Neuronal stem cell (in vitro differentiated cells): ENCODE measurements around the gene AMMECR1.

ENCODE experiments used
- DNase-seq: peaks from one replicate; pipeline ENCODE4 v3.0.0-alpha.2; 2013; ENCODE audit warnings: low spot score
- H2AFZ ChIP-seq: one replicate; pipeline ENCODE4 v1.6.1; 2013; ENCODE audit warnings: mild to moderate bottlenecking, low read length, inconsistent platforms
- H2AK5ac ChIP-seq: 2 replicates; pipeline ENCODE4 v1.6.1; 2013; ENCODE audit warnings: low read depth, mild to moderate bottlenecking, inconsistent platforms, low read length, moderate library complexity, mixed read lengths
- H2BK120ac ChIP-seq: 2 replicates; pipeline ENCODE4 v1.6.1; 2013; ENCODE audit warnings: low read depth, mild to moderate bottlenecking, inconsistent platforms, low read length, moderate library complexity, mixed read lengths
- H2BK12ac ChIP-seq: one replicate; pipeline ENCODE4 v1.6.1; 2013; ENCODE audit warnings: low read length, inconsistent platforms
- H2BK15ac ChIP-seq: 2 replicates; pipeline ENCODE4 v1.6.1; 2013; ENCODE audit warnings: mild to moderate bottlenecking, low read length, inconsistent platforms, mixed read lengths
- H2BK5ac ChIP-seq: one replicate; pipeline ENCODE4 v1.6.1; 2013; ENCODE audit warnings: inconsistent platforms, mild to moderate bottlenecking, low read length, moderate library complexity
- H3K14ac ChIP-seq: one replicate; pipeline ENCODE4 v1.6.1; 2013; ENCODE audit warnings: low read length, inconsistent platforms
- H3K18ac ChIP-seq: 2 replicates; pipeline ENCODE4 v1.6.1; 2013; ENCODE audit warnings: low read length, inconsistent platforms
- H3K23ac ChIP-seq: 2 replicates; pipeline ENCODE4 v1.6.1; 2013; ENCODE audit warnings: low read depth, mild to moderate bottlenecking, mixed read lengths, low read length, inconsistent platforms; ENCODE audit not compliant: poor library complexity
- H3K27ac ChIP-seq: replicated peaks from 3 replicates; pipeline ENCODE4 v1.5.1; 2013; ENCODE audit warnings: low read length, inconsistent platforms
- H3K27me3 ChIP-seq, 3 experiments: 2 replicates each; pipeline ENCODE4 v1.6.1; 2013; ENCODE audit warnings: low read length in 3 of 3, mild to moderate bottlenecking in 2 of 3, inconsistent platforms in 1 of 3, low read depth in 1 of 3, mixed read lengths in 1 of 3, moderate library complexity in 1 of 3; ENCODE audit not compliant: control insufficient read depth in 3 of 3, insufficient read depth in 3 of 3
- H3K36me3 ChIP-seq, 2 donors: replicated peaks in 1 of 2; 2 replicates each; pipeline ENCODE4 v1.6.1; 2013; ENCODE audit warnings: low read length in 2 of 2; ENCODE audit not compliant: control insufficient read depth in 2 of 2, insufficient read depth in 2 of 2
- H3K4ac ChIP-seq: 2 replicates; pipeline ENCODE4 v1.6.1; 2013; ENCODE audit warnings: inconsistent platforms, mild to moderate bottlenecking, low read length, moderate library complexity
- H3K4me1 ChIP-seq, 2 donors: 1 replicate in 1 of 2; 2 replicates in 1 of 2; pipeline ENCODE4 v1.6.1; 2013; ENCODE audit warnings: low read length in 2 of 2, low read depth in 1 of 2; ENCODE audit not compliant: control insufficient read depth in 2 of 2, insufficient read depth in 1 of 2
- H3K4me2 ChIP-seq: one replicate; pipeline ENCODE4 v1.6.1; 2013; ENCODE audit warnings: mild to moderate bottlenecking, low read length, inconsistent platforms; ENCODE audit not compliant: insufficient read depth, poor library complexity, severe bottlenecking
- H3K4me3 ChIP-seq, 2 donors: 2 replicates each; pipeline ENCODE4 v1.5.1; 2013; ENCODE audit warnings: low read length in 2 of 2, mild to moderate bottlenecking in 2 of 2, inconsistent platforms in 1 of 2, moderate library complexity in 1 of 2
- H3K79me1 ChIP-seq: one replicate; pipeline ENCODE4 v1.6.1; 2013; ENCODE audit warnings: low read depth, mild to moderate bottlenecking, inconsistent platforms, low read length, moderate library complexity
- H3K9ac ChIP-seq: one replicate; pipeline ENCODE4 v1.6.1; 2013; ENCODE audit warnings: mild to moderate bottlenecking, low read depth, low read length, inconsistent platforms; ENCODE audit not compliant: poor library complexity
- H3K9me3 ChIP-seq, 2 donors: replicated peaks in 1 of 2; 2 replicates each; pipeline versions ENCODE3 to v1.6.1; 2013; ENCODE audit warnings: low read length in 2 of 2, mild to moderate bottlenecking in 2 of 2, inconsistent platforms in 1 of 2, low read depth in 1 of 2, mixed read lengths in 1 of 2, moderate library complexity in 1 of 2; ENCODE audit not compliant: control insufficient read depth in 2 of 2, insufficient read depth in 1 of 2
- H4K8ac ChIP-seq: one replicate; pipeline ENCODE4 v1.6.1; 2013; ENCODE audit warnings: low read depth, mild to moderate bottlenecking, inconsistent platforms, low read length, moderate library complexity
- H4K91ac ChIP-seq: one replicate; pipeline ENCODE4 v1.6.1; 2013; ENCODE audit warnings: low read length, low read depth, mild to moderate bottlenecking, inconsistent platforms; ENCODE audit not compliant: poor library complexity
- WGBS, 2 donors: extraction: QIAGEN DNeasy Blood & Tissue Kit; methylation state at CpG; one replicate each; pipeline ENCODE4 v1.1.7; 2013; ENCODE audit warnings: missing lambda C conversion rate in 2 of 2, mixed read lengths in 1 of 2; ENCODE audit not compliant: insufficient read length in 2 of 2, insufficient replicate concordance in 1 of 2; ENCODE audit errors: extremely low coverage in 2 of 2; 5-methylcytosine and 5-hydroxymethylcytosine counted together

Gene AMMECR1

GRCh38 chrX:110277609-110278008, 40.3 kb downstream of the AMMECR1 start:
- H3K18ac ChIP-seq = no peak overlapping the region
- no peak overlapping the region for H2BK120ac ChIP-seq
- no CpG with 5 or more reads among the region's 1 CpG for WGBS, 2 donors
- H3K27ac ChIP-seq = no peak overlapping the region
- no peak overlapping the region for H3K14ac ChIP-seq
- H3K9me3 ChIP-seq = no peaks in the 10 kb centered on the region
- H2AK5ac ChIP-seq = no peak overlapping the region
- no peak for DNase-seq
- no peak overlapping the region for H3K4ac ChIP-seq
- no peak overlapping the region for H3K4me2 ChIP-seq
- no peak overlapping the region for H4K91ac ChIP-seq
- H2BK5ac ChIP-seq = no peak overlapping the region
- H3K36me3 ChIP-seq = no peaks in the 10 kb centered on the region
- H3K9ac ChIP-seq = no peak overlapping the region
- no peak overlapping the region for H2AFZ ChIP-seq
- no peak overlapping the region for H3K23ac ChIP-seq
- H3K4me1 ChIP-seq = no peaks in the 10 kb centered on the region
- no peak overlapping the region for H2BK12ac ChIP-seq
- no peak overlapping the region for H4K8ac ChIP-seq
- no peak overlapping the region for H2BK15ac ChIP-seq
- H3K79me1 ChIP-seq = no peaks in the 10 kb centered on the region
- no peaks in the 10 kb centered on the region for H3K27me3 ChIP-seq
- no peak overlapping the region for H3K4me3 ChIP-seq

GRCh38 chrX:110276778-110277177, 41.1 kb downstream of the AMMECR1 start:
- H3K27me3 ChIP-seq = no peaks in the 10 kb centered on the region
- H2AFZ ChIP-seq = no peak overlapping the region
- H3K23ac ChIP-seq = no peak overlapping the region
- H3K79me1 ChIP-seq = no peaks in the 10 kb centered on the region
- no peak overlapping the region for H3K27ac ChIP-seq
- no peaks in the 10 kb centered on the region for H3K9me3 ChIP-seq
- H2BK120ac ChIP-seq = no peak overlapping the region
- no peak overlapping the region for H3K18ac ChIP-seq
- H3K4me2 ChIP-seq = no peak overlapping the region
- no peaks in the 10 kb centered on the region for H3K4me1 ChIP-seq
- H3K4me3 ChIP-seq = no peak overlapping the region
- no peak overlapping the region for H3K4ac ChIP-seq
- no peak overlapping the region for H2BK5ac ChIP-seq
- no peak overlapping the region for H3K14ac ChIP-seq
- H3K36me3 ChIP-seq = no peaks in the 10 kb centered on the region
- H2BK15ac ChIP-seq = no peak overlapping the region
- no peak overlapping the region for H4K91ac ChIP-seq
- no peak overlapping the region for H2AK5ac ChIP-seq
- no peak overlapping the region for H4K8ac ChIP-seq
- H2BK12ac ChIP-seq = no peak overlapping the region
- no CpG with 5 or more reads among the region's 2 CpGs for WGBS, 2 donors
- no peak overlapping the region for H3K9ac ChIP-seq
- no peak for DNase-seq

GRCh38 chrX:110268886-110269285, 49.0 kb downstream of the AMMECR1 start:
- Histone ChIP-seq H2AK5ac (no peak overlapping the region), H3K9ac (no peak overlapping the region), H3K18ac (no peak overlapping the region), H3K4me2 (no peak overlapping the region), H2AFZ (no peak overlapping the region), H3K9me3 (no peaks in the 10 kb centered on the region), H3K14ac (no peak overlapping the region), H3K27me3 (no peaks in the 10 kb centered on the region), H2BK15ac (no peak overlapping the region), H3K36me3 (no peaks in the 10 kb centered on the region), H4K91ac (no peak overlapping the region), H3K27ac (no peak overlapping the region), H3K4me1 (no peaks in the 10 kb centered on the region), H3K4ac (no peak overlapping the region), H2BK5ac (no peak overlapping the region), H3K23ac (no peak overlapping the region), H2BK120ac (no peak overlapping the region), H3K79me1 (no peaks in the 10 kb centered on the region), H4K8ac (no peak overlapping the region), H3K4me3 (no peak overlapping the region), H2BK12ac (no peak overlapping the region)
- no CpG with 5 or more reads among the region's 1 CpG for WGBS, 2 donors
- DNase-seq = no peak

- DNase-seq = no peak
- Histone ChIP-seq H3K27me3 (no peaks in the 10 kb centered on the region), H4K8ac (no peak overlapping the region), H2BK120ac (no peak overlapping the region), H3K23ac (no peak overlapping the region), H3K27ac (no peak overlapping the region), H2BK5ac (no peak overlapping the region), H3K4ac (no peak overlapping the region), H3K4me2 (no peak overlapping the region), H3K9me3 (no peaks in the 10 kb centered on the region), H3K9ac (no peak overlapping the region), H3K4me1 (no peaks in the 10 kb centered on the region), H2BK15ac (no peak overlapping the region), H2AFZ (no peak overlapping the region), H3K36me3 (no peaks in the 10 kb centered on the region), H3K18ac (no peak overlapping the region), H3K79me1 (no peaks in the 10 kb centered on the region), H2AK5ac (no peak overlapping the region), H2BK12ac (no peak overlapping the region), H3K4me3 (no peak overlapping the region), H4K91ac (no peak overlapping the region), H3K14ac (no peak overlapping the region)
- whole genome bisulfite sequencing, 2 donors = no CpG with 5 or more reads among the region's 6 CpGs
These were observed 49.5 kb downstream of the AMMECR1 start for GRCh38 chrX:110268395-110268794.
